Gastroesophageal sphincter (tissue), 3 donors: ENCODE results near the gene MED28.

Experiments
- POLR2A ChIP-seq, 2 donors: fragments of 450-650 bp; IDR thresholded peaks; one replicate each; pipeline ENCODE4 v1.6.1; 2017; ENCODE audit warnings: antibody characterized with exemption in 2 of 2, mild to moderate bottlenecking in 2 of 2, moderate library complexity in 1 of 2
- TF ChIP-seq, protein P1 (sequence below), 4 experiments: fragments of 200-600 bp in 2 of 4; fragments of 450-650 bp in 2 of 4; sonication (generic) in 1 of 4; IDR thresholded peaks; one replicate each; pipeline ENCODE4 v1.5.1; 2017 to 2019; ENCODE audit warnings: antibody characterized with exemption in 4 of 4, mild to moderate bottlenecking in 2 of 4, moderate library complexity in 2 of 4

GRCh38 chr4:17584521-17585213 is 29.8 kb upstream of the MED28 start:
- TF ChIP-seq, protein P1, sequence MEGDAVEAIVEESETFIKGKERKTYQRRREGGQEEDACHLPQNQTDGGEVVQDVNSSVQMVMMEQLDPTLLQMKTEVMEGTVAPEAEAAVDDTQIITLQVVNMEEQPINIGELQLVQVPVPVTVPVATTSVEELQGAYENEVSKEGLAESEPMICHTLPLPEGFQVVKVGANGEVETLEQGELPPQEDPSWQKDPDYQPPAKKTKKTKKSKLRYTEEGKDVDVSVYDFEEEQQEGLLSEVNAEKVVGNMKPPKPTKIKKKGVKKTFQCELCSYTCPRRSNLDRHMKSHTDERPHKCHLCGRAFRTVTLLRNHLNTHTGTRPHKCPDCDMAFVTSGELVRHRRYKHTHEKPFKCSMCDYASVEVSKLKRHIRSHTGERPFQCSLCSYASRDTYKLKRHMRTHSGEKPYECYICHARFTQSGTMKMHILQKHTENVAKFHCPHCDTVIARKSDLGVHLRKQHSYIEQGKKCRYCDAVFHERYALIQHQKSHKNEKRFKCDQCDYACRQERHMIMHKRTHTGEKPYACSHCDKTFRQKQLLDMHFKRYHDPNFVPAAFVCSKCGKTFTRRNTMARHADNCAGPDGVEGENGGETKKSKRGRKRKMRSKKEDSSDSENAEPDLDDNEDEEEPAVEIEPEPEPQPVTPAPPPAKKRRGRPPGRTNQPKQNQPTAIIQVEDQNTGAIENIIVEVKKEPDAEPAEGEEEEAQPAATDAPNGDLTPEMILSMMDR (IDR thresholded peaks at IDR 0.05), result no peak
- TF ChIP-seq POLR2A (IDR thresholded peaks at IDR 0.05), result no peak
